ENCODE results near the gene CDH4.

CDH4 gene

DNA sequence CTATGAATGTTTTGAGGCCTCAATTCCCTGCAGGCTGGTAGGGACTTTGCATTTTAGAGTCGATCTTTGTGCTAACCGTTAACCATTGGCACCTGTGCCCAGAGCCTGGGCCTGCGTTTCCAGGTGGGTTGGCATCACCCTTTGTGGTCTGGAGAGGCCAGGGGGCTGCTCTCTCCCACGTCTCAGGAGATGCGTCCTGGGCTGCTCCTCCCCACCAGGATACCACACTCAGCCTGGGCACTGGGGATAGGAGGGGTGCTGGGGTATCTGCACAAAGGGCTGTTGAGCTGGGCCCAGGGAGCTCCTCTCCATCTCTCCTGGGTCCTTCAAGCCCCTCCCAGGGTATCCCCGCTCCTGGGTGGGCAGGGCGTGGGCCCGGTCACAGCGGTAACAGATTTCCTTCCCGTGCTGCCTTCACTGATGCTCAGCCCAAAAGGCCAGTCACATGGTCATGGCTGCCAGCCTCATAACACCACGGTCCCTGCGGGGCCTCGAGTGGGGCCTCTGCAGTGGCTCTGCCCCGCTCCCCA lies 547.4 kb downstream of the CDH4 start:
- TF ChIP-seq, protein P1, sequence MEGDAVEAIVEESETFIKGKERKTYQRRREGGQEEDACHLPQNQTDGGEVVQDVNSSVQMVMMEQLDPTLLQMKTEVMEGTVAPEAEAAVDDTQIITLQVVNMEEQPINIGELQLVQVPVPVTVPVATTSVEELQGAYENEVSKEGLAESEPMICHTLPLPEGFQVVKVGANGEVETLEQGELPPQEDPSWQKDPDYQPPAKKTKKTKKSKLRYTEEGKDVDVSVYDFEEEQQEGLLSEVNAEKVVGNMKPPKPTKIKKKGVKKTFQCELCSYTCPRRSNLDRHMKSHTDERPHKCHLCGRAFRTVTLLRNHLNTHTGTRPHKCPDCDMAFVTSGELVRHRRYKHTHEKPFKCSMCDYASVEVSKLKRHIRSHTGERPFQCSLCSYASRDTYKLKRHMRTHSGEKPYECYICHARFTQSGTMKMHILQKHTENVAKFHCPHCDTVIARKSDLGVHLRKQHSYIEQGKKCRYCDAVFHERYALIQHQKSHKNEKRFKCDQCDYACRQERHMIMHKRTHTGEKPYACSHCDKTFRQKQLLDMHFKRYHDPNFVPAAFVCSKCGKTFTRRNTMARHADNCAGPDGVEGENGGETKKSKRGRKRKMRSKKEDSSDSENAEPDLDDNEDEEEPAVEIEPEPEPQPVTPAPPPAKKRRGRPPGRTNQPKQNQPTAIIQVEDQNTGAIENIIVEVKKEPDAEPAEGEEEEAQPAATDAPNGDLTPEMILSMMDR (IDR thresholded peaks at IDR 0.05; ENCODE audit: low read depth, low read length), result no peak
- no peak overlapping the region for H3K4me3 ChIP-seq (replicated peaks in 1 of 2; ENCODE audit: low read depth in 2 of 2, low read length in 2 of 2)
- DNase-seq (ENCODE audit: low read depth in 2 of 2), result no peak

DNA sequence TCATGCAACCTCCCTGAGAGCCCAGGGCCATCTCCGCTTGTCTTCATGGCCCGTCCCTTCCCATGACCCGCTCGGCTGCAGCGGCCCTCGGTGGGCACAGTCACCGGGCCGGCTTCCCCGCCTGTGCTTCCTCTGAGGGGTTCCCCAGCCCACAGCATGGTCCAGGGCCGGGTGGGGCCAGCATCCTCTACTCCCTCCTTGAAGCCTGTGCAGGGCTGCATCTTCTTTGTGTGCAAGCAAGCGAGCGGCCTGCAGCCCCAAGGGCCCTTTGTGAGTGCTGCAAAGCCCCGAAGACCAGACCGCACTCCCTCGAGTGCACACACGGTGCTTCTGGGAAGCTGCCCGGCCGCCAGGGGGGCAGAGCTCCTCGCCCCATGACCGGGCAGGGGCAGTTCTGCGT lies 547.9 kb downstream of the CDH4 start:
- no peak for DNase-seq (ENCODE audit: low read depth in 2 of 2)
- TF ChIP-seq, protein P1 (IDR thresholded peaks at IDR 0.05; ENCODE audit: low read depth, low read length), result no peak
- no peak overlapping the region for H3K4me3 ChIP-seq (replicated peaks in 1 of 2; ENCODE audit: low read depth in 2 of 2, low read length in 2 of 2)

DNA sequence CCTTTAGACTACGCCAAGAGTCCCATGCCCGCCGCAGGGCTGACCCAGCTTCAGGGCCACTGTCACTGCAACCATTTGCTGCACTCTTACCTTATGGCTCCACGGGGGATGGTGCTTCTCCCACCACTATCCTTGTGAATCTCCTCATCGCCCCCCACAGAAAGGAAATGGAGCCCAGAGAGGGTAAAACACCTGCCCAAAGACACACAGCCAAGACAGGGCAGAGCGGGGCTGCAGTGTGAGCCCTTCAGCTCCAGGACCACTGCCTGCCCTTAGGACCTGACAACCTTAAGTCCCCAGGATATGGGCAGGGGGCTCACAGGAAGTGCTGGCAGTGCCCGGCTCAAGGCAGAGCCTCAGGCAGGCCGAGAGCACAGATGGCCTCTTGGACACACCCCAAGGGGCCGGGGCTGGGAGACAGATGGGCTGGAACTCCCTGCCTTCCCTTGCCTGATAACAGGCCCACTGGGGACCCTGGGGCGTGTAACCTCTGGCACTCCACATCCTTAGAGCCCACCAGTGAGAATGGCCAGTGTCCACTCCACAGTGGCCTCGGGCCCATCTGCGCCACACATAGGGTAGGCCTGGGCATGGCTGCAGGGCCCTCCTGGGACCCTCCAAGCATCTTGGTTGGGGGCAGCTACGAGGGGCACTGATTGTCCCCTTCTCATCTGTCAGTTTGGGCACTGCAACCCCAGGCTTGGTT lies 548.5 kb downstream of the CDH4 start:
- DNase-seq (ENCODE audit: low read depth in 2 of 2), result no peak
- TF ChIP-seq, protein P1 (IDR thresholded peaks at IDR 0.05; ENCODE audit: low read depth, low read length), result no peak
- no peak overlapping the region for H3K4me3 ChIP-seq (replicated peaks in 1 of 2; ENCODE audit: low read depth in 2 of 2, low read length in 2 of 2)

DNA sequence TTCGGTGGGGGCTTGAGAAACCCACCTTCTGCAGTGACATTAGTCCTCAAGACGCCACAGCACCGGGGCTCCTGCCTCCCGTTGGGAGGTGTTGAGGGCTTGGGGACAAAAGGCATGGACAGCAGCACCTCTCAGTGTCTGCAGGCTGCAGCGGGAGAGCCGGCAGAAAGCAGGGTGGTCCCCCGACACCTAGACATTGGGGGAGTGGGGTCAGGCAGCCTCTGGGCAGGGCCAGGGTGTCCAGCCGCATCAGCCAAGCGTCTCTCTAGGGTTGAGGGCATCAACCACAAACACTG lies 549.0 kb downstream of the CDH4 start:
- no peak overlapping the region for H3K4me3 ChIP-seq (replicated peaks in 1 of 2; ENCODE audit: low read depth in 2 of 2, low read length in 2 of 2)
- no peak for DNase-seq (ENCODE audit: low read depth in 2 of 2)
- TF ChIP-seq, protein P1 (IDR thresholded peaks at IDR 0.05; ENCODE audit: low read depth, low read length), result no peak

DNA sequence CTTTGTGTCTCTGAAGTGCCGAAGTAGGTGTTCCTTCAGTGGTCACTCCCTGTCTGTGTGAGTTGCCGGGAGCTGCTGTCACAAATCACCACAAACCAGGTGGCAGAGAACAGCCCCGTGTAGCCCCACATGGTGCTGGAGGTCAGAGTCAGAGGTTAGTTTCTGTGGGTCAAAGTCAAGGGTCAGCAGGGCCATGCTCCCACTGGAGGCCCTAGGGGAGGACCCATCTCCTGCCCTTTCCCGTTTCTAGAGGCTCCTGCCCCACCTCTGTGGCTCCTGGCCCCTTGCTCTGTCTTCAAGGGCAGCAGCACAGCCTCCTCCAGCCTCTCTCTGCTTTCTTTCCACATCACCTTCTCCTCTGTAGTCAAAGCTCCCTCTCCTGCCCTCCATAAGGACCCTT lies 549.4 kb downstream of the CDH4 start:
- DNase-seq (ENCODE audit: low read depth in 2 of 2), result no peak
- TF ChIP-seq, protein P1 (IDR thresholded peaks at IDR 0.05; ENCODE audit: low read depth, low read length), result no peak
- no peak overlapping the region for H3K4me3 ChIP-seq (replicated peaks in 1 of 2; ENCODE audit: low read depth in 2 of 2, low read length in 2 of 2)

DNA sequence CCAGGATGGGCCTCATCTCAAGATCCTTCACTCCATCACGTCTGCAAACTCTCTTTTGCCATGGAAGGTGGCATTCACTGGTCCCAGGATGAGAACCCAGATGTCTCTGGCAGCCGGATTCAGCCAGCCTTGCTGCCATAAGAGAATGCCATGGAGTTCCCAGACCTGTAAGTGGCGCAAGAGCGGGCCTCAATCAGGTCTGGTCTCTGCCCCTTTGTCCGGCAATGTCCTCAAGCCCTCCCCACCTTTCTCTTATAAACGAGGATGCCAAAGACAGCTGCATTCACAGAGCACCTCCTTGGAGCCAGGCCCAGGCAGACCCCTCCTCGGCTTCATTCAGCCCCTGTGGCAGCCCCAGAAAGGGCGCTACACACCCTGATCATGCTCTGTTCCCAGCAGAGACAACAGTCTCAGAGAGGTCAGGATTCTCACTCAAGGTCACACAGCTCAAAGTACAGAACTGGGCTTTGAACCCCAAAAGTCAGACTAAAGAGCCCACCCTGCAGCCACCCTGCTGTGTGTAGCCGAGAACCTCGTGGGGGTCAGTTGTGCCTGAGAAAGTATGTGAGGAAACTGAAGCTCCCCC lies 549.9 kb downstream of the CDH4 start:
- no peak for DNase-seq (ENCODE audit: low read depth in 2 of 2)
- no peak overlapping the region for H3K4me3 ChIP-seq (replicated peaks in 1 of 2; ENCODE audit: low read depth in 2 of 2, low read length in 2 of 2)
- TF ChIP-seq, protein P1 (IDR thresholded peaks at IDR 0.05; ENCODE audit: low read depth, low read length), result no peak
